Neural progenitor cell (in vitro differentiated cells): ENCODE measurements around the gene CELF6. TPM values are rescaled to one million over a fixed set of nuclear protein-coding genes. Genes with fewer than 3 reads are reported as not detected.

ENCODE experiments used
- DNase-seq: peaks from one replicate; pipeline ENCODE4 v3.0.0-alpha.2; 2016; ENCODE audit warnings: low spot score
- H2AFZ ChIP-seq: fragments of 200-600 bp; sonication (generic); replicated peaks from 2 replicates; pipeline ENCODE4 v1.6.1; 2016; ENCODE audit warnings: antibody characterized with exemption
- H3F3A ChIP-seq: fragments of 200-600 bp; sonication (generic); 2 replicates; pipeline ENCODE4 v1.6.1; 2016; ENCODE audit warnings: antibody characterized with exemption, low read depth
- H3K27ac ChIP-seq: fragments of 200-600 bp; sonication (generic); 2 replicates; pipeline ENCODE4 v1.5.1; 2016; ENCODE audit warnings: mild to moderate bottlenecking
- H3K27me3 ChIP-seq: fragments of 200-600 bp; sonication (generic); 2 replicates; pipeline ENCODE4 v1.6.1; 2016; ENCODE audit warnings: mild to moderate bottlenecking, moderate library complexity
- H3K36me3 ChIP-seq: fragments of 200-600 bp; sonication (generic); 2 replicates; pipeline ENCODE4 v1.5.1; 2016
- H3K4me1 ChIP-seq: fragments of 200-600 bp; sonication (generic); 2 replicates; pipeline ENCODE4 v1.6.1; 2016; ENCODE audit warnings: mixed run types
- H3K4me2 ChIP-seq: fragments of 200-600 bp; sonication (generic); 2 replicates; pipeline ENCODE4 v1.6.1; 2016
- H3K4me3 ChIP-seq: fragments of 200-600 bp; sonication (generic); 2 replicates; pipeline ENCODE4 v1.5.1; 2016
- H3K79me2 ChIP-seq: fragments of 200-600 bp; sonication (generic); 2 replicates; pipeline ENCODE4 v1.6.1; 2016; ENCODE audit warnings: low read depth
- H3K9ac ChIP-seq: fragments of 200-600 bp; sonication (generic); 2 replicates; pipeline ENCODE4 v1.6.1; 2016
- H3K9me3 ChIP-seq: fragments of 200-600 bp; sonication (generic); 2 replicates; pipeline ENCODE4 v1.5.1; 2016; ENCODE audit warnings: low read depth
- H4K20me1 ChIP-seq: fragments of 200-600 bp; sonication (generic); 2 replicates; pipeline ENCODE4 v1.6.1; 2016; ENCODE audit warnings: low read depth
- H3K27ac Mint-ChIP-seq: 3 replicates; pipeline ENCODE4 v1.8.0; 2021; ENCODE audit warnings: mixed read lengths
- H3K27me3 Mint-ChIP-seq: 2 replicates; pipeline ENCODE4 v1.8.0; 2022; ENCODE audit warnings: low read depth, mild to moderate bottlenecking, inconsistent platforms, moderate library complexity, mixed read lengths; ENCODE audit not compliant: insufficient read depth
- H3K36me3 Mint-ChIP-seq: 3 replicates; pipeline ENCODE4 v1.8.0; 2021; ENCODE audit warnings: mixed read lengths
- H3K4me1 Mint-ChIP-seq: 3 replicates; pipeline ENCODE4 v1.8.0; 2021; ENCODE audit warnings: mixed read lengths
- H3K4me3 Mint-ChIP-seq: 3 replicates; pipeline ENCODE4 v1.8.0; 2021; ENCODE audit warnings: mild to moderate bottlenecking, moderate library complexity, mixed read lengths
- H3K9me3 Mint-ChIP-seq: 3 replicates; pipeline ENCODE4 v1.8.0; 2020; ENCODE audit warnings: mixed read lengths
- CTCF ChIP-seq: fragments of 200-600 bp; sonication (generic); IDR thresholded peaks from 2 replicates; pipeline ENCODE4 v1.5.1; 2017; ENCODE audit warnings: antibody characterized with exemption, mild to moderate bottlenecking
- EZH2 ChIP-seq: fragments of 200-600 bp; sonication (generic); IDR thresholded peaks from 2 replicates; pipeline ENCODE4 v1.6.1; 2017; ENCODE audit warnings: antibody characterized with exemption, mild to moderate bottlenecking, moderate library complexity
- EZH2phosphoT487 ChIP-seq: fragments of 200-600 bp; sonication (generic); IDR thresholded peaks from 2 replicates; pipeline ENCODE4 v1.6.1; 2017; ENCODE audit warnings: antibody characterized with exemption
- total RNA-seq: library from RNA; depleted of rRNA; stranded (reverse); fragments of >200 nt; gene quantifications from 2 replicates; pipeline ENCODE4 v1.2.3, GENCODE V29; 2015; ENCODE audit warnings: low replicate concordance

Gene CELF6
- total RNA-seq, 1 donor from 2014 or later = 0.95 TPM

GRCh38 chr15:72248514-72248913 lies 71.4 kb downstream of the CELF6 start:
- H3K9ac ChIP-seq = no peak overlapping the region
- no peak for TF ChIP-seq EZH2phosphoT487
- no peak for TF ChIP-seq EZH2
- TF ChIP-seq CTCF = no peak
- no peaks in the 10 kb centered on the region for H3K36me3 ChIP-seq
- H3K79me2 ChIP-seq = no peaks in the 10 kb centered on the region
- peaks cover 80% of the 10 kb centered on the region for H4K20me1 ChIP-seq
- H3K27me3 ChIP-seq = peaks cover 46% of the 10 kb centered on the region
- no peaks in the 10 kb centered on the region for H3K9me3 Mint-ChIP-seq
- DNase-seq = no peak
- H3K27ac Mint-ChIP-seq = no peak overlapping the region
- no peak overlapping the region for H3K4me3 ChIP-seq
- H3K36me3 Mint-ChIP-seq = peaks cover 39% of the 10 kb centered on the region
- H3F3A ChIP-seq = peaks cover 23% of the 10 kb centered on the region
- H3K27me3 Mint-ChIP-seq = peaks cover 4% of the 10 kb centered on the region
- H3K4me1 ChIP-seq = peaks cover 12% of the 10 kb centered on the region
- H3K4me2 ChIP-seq = no peak overlapping the region
- H2AFZ ChIP-seq = no peak overlapping the region
- peaks cover 11% of the 10 kb centered on the region for H3K4me1 Mint-ChIP-seq
- H3K27ac ChIP-seq = no peak overlapping the region
- H3K9me3 ChIP-seq = no peaks in the 10 kb centered on the region
- no peak overlapping the region for H3K4me3 Mint-ChIP-seq

GRCh38 chr15:72242775-72243370 lies 77.1 kb downstream of the CELF6 start:
- no peak overlapping the region for H3K9ac ChIP-seq
- Mint-ChIP-seq H3K4me1 (peaks cover 33% of the 10 kb centered on the region), H3K9me3 (no peaks in the 10 kb centered on the region), H3K36me3 (peaks cover 29% of the 10 kb centered on the region), H3K27ac (peak overlapping the region; percentile 10), H3K27me3 (peaks cover 7% of the 10 kb centered on the region), H3K4me3 (peak overlapping the region; percentile 36)
- peaks cover 94% of the 10 kb centered on the region for H3K27me3 ChIP-seq
- DNase-seq = peak; percentile 87
- peak overlapping the region; percentile 8 for H3K4me3 ChIP-seq
- peaks cover 45% of the 10 kb centered on the region for H3F3A ChIP-seq
- H3K36me3 ChIP-seq = peaks cover 11% of the 10 kb centered on the region
- H3K79me2 ChIP-seq = no peaks in the 10 kb centered on the region
- peaks cover 30% of the 10 kb centered on the region for H3K4me1 ChIP-seq
- no peak overlapping the region for H3K27ac ChIP-seq
- H3K4me2 ChIP-seq = peak overlapping the region; percentile 49
- H4K20me1 ChIP-seq = peaks cover 90% of the 10 kb centered on the region
- TF ChIP-seq EZH2 (no peak), EZH2phosphoT487 (peak; percentile 94), CTCF (no peak)
- no peak overlapping the region for H2AFZ ChIP-seq
- no peaks in the 10 kb centered on the region for H3K9me3 ChIP-seq

GRCh38 chr15:72239652-72240051 lies 80.3 kb downstream of the CELF6 start:
- H3F3A ChIP-seq = peaks cover 33% of the 10 kb centered on the region
- H3K36me3 ChIP-seq = peaks cover 11% of the 10 kb centered on the region
- no peak overlapping the region for H3K9ac ChIP-seq
- H3K4me1 ChIP-seq = peaks cover 23% of the 10 kb centered on the region
- H3K4me1 Mint-ChIP-seq = peaks cover 44% of the 10 kb centered on the region
- peaks cover 20% of the 10 kb centered on the region for H3K36me3 Mint-ChIP-seq
- H3K27ac Mint-ChIP-seq = no peak overlapping the region
- no peaks in the 10 kb centered on the region for H3K9me3 Mint-ChIP-seq
- no peaks in the 10 kb centered on the region for H3K9me3 ChIP-seq
- no peak overlapping the region for H3K27ac ChIP-seq
- peaks cover 7% of the 10 kb centered on the region for H3K27me3 Mint-ChIP-seq
- no peak overlapping the region for H3K4me3 Mint-ChIP-seq
- H3K79me2 ChIP-seq = no peaks in the 10 kb centered on the region
- peaks cover 65% of the 10 kb centered on the region for H4K20me1 ChIP-seq
- no peak for DNase-seq
- H2AFZ ChIP-seq = no peak overlapping the region
- H3K27me3 ChIP-seq = peaks cover 94% of the 10 kb centered on the region
- TF ChIP-seq CTCF (no peak), EZH2phosphoT487 (no peak), EZH2 (no peak)
- H3K4me3 ChIP-seq = no peak overlapping the region
- H3K4me2 ChIP-seq = no peak overlapping the region
